PFSK-1 (cell line): ENCODE measurements around the gene GDPD5.
A peak's percentile ranks its signal among the peaks of the same experiment; 100 is the strongest.

Experiments
- FOXP2 ChIP-seq: optimal IDR thresholded peaks from 2 replicates; pipeline ENCODE3; 2011; ENCODE audit warnings: borderline replicate concordance, control low read depth, inconsistent platforms; ENCODE audit not compliant: insufficient read depth; ENCODE audit errors: extremely low read length, extremely low read depth
- POLR2AphosphoS5 ChIP-seq: IDR thresholded peaks from 2 replicates; pipeline ENCODE4 v1.6.1; 2012; ENCODE audit warnings: low read depth, mild to moderate bottlenecking, control low read depth, low read length, moderate library complexity
- SIN3A ChIP-seq: IDR thresholded peaks from 2 replicates; pipeline ENCODE4 v1.6.1; 2012; ENCODE audit warnings: mild to moderate bottlenecking, low read length, moderate library complexity, borderline replicate concordance; ENCODE audit not compliant: insufficient read depth
- TAF1 ChIP-seq: IDR thresholded peaks from 2 replicates; pipeline ENCODE4 v1.6.1; 2012; ENCODE audit warnings: low read length, control low read depth, borderline replicate concordance; ENCODE audit not compliant: insufficient read depth
- TF ChIP-seq, protein P1 (sequence below), 2 experiments: IDR thresholded peaks; 2 replicates each; pipeline versions ENCODE4 v1.6.1 to v1.8.0; 2011 to 2012; ENCODE audit warnings: low read depth in 2 of 2, low read length in 2 of 2, control low read depth in 1 of 2, inconsistent platforms in 1 of 2, mild to moderate bottlenecking in 1 of 2, moderate library complexity in 1 of 2; ENCODE audit not compliant: insufficient read depth in 1 of 2

The GDPD5 gene

DNA sequence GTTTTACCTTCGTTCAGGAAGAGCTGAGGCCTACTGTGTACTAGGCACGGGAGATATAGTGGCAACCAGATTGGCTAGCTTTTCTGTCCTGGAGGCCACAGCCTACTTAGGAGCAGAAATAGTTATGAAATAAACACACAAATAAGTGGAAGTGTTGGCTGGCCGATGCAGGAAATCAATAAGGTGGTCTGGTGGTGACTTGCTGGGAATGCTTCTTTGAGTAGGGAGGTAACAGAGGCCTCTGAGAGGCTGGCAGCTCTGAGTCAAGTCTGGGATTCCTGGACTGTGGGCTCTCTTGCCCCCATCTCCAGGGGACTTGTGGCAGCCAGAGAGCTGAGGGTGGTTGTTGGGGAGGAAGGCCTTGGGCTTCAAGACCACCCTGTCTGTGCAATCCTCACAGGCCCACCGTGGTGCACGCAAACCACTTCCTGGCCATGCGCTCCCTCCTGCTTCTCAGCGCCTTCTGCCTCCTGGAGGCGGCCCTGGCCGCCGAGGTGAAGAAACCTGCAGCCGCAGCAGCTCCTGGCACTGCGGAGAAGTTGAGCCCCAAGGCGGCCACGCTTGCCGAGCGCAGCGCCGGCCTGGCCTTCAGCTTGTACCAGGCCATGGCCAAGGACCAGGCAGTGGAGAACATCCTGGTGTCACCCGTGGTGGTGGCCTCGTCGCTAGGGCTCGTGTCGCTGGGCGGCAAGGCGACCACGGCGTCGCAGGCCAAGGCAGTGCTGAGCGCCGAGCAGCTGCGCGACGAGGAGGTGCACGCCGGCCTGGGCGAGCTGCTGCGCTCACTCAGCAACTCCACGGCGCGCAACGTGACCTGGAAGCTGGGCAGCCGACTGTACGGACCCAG is 40.4 kb upstream of the GDPD5 start:
- TF ChIP-seq POLR2AphosphoS5, result no peak
- TF ChIP-seq, protein P1, sequence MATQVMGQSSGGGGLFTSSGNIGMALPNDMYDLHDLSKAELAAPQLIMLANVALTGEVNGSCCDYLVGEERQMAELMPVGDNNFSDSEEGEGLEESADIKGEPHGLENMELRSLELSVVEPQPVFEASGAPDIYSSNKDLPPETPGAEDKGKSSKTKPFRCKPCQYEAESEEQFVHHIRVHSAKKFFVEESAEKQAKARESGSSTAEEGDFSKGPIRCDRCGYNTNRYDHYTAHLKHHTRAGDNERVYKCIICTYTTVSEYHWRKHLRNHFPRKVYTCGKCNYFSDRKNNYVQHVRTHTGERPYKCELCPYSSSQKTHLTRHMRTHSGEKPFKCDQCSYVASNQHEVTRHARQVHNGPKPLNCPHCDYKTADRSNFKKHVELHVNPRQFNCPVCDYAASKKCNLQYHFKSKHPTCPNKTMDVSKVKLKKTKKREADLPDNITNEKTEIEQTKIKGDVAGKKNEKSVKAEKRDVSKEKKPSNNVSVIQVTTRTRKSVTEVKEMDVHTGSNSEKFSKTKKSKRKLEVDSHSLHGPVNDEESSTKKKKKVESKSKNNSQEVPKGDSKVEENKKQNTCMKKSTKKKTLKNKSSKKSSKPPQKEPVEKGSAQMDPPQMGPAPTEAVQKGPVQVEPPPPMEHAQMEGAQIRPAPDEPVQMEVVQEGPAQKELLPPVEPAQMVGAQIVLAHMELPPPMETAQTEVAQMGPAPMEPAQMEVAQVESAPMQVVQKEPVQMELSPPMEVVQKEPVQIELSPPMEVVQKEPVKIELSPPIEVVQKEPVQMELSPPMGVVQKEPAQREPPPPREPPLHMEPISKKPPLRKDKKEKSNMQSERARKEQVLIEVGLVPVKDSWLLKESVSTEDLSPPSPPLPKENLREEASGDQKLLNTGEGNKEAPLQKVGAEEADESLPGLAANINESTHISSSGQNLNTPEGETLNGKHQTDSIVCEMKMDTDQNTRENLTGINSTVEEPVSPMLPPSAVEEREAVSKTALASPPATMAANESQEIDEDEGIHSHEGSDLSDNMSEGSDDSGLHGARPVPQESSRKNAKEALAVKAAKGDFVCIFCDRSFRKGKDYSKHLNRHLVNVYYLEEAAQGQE (IDR thresholded peaks at IDR 0.05; ENCODE audit: insufficient read depth in 1 of 2, low read depth in 2 of 2, low read length in 2 of 2), result no peak
- TF ChIP-seq TAF1, result no peak
- TF ChIP-seq FOXP2, result no peak
- no peak for TF ChIP-seq SIN3A

DNA sequence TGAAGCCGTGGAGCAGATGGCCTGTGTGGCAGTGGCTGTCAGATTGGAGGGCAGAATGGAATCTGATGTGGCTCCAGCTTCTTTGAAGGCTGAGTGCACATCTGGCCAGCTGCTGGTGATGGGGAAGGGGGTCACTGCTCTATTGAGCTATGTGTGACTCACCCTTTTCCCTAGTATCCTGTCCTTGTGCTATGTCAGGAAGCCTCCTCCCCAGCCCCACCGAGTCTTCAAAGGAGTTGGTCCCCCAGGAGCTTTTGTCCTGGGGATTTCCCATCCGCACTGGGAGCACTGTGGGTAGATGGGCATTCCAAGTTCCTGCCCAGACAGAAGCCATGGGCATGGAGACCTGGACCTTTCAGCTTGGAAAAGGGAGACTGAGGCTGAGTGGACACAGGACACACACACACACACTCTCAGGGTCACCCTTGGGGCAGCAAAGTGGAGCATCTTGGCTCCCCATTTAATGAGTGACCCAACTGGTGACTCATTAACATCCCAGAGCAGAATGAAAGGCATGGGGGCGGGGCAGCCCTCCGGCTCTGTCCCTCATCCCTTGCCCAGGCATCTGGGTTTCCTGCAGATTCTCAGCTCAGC is 39.6 kb upstream of the GDPD5 start:
- TF ChIP-seq SIN3A (no peak), FOXP2 (no peak), POLR2AphosphoS5 (0 out of 2 replicates have a peak, but pooled peaks have one; percentile 14), TAF1 (peak; percentile 61; the same call in 1 of the 2 replicates)
- TF ChIP-seq, protein P1 (IDR thresholded peaks at IDR 0.05; ENCODE audit: insufficient read depth in 1 of 2, low read depth in 2 of 2, low read length in 2 of 2), result no peak

DNA sequence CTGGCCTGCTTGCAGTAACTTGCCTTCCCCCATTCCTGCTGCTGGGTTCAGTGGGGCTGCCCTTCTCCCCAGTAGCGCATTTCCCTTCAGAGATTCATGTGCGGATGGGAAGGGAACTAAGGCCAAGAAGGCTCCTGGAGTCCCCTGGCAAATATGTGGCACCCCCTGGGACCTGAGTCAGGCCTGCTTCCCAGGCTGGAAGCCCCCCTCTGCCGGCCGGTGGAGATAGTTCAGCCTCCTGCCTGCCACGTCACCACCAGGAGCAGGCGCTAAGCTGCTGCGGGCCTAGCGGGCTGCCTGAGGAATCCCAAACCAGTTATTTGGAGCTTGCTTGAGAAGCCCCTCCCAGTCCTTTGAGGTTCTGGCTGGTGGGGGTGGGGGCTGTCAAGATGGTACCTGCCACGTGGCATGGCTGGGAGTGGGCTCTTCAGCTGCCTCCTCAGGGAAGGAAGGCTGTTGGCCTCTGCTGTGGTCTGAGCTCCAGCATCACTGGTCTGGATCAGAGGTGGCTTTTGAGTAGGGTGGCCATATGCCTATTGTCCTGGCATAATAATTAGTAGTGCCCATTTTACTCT is 38.3 kb upstream of the GDPD5 start:
- TF ChIP-seq FOXP2 (no peak), POLR2AphosphoS5 (no peak; the same call in 1 of the 2 replicates), TAF1 (no peak)
- TF ChIP-seq, protein P1 (IDR thresholded peaks at IDR 0.05; ENCODE audit: insufficient read depth in 1 of 2, low read depth in 2 of 2, low read length in 2 of 2), result no peak

DNA sequence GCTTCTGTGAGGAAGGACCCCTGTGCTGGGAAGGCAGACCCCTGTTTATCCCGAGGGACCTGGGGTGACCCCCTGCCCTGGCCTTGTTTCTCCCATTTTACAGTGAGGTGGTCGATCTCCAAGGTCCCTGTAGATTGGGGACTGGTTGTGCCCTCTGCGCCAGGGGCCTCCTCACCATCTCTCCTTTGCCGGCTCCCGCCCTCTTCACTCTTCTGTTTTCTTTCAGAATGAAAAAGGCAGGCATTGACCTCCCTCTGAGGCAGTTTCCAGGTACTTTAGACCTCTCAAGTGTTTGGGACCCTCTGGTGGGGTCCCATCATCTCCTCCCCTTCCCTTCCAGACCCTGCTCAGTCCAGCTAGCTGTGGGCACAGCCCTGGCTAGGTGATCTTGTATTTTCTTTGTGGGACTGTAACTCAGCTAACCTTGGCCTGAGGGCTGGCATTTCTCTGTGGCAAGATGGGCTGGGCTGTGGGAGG is 37.8 kb upstream of the GDPD5 start:
- TF ChIP-seq POLR2AphosphoS5, result no peak
- no peak for TF ChIP-seq FOXP2
- TF ChIP-seq, protein P1 (IDR thresholded peaks at IDR 0.05; ENCODE audit: insufficient read depth in 1 of 2, low read depth in 2 of 2, low read length in 2 of 2), result no peak
- no peak for TF ChIP-seq SIN3A
- TF ChIP-seq TAF1, result no peak
